Effector CD4-positive, alpha-beta T cell (primary cell): ENCODE results near the gene KIZ.
"Not testable (repeated sequence)": the region's sequence is repeated elsewhere in the genome, so short reads cannot be mapped to it uniquely, and the experiment has no call there.

Experiments
- DNase-seq: peaks from one replicate; pipeline ENCODE4 v3.0.0-alpha.2; 2020

The KIZ gene

DNA sequence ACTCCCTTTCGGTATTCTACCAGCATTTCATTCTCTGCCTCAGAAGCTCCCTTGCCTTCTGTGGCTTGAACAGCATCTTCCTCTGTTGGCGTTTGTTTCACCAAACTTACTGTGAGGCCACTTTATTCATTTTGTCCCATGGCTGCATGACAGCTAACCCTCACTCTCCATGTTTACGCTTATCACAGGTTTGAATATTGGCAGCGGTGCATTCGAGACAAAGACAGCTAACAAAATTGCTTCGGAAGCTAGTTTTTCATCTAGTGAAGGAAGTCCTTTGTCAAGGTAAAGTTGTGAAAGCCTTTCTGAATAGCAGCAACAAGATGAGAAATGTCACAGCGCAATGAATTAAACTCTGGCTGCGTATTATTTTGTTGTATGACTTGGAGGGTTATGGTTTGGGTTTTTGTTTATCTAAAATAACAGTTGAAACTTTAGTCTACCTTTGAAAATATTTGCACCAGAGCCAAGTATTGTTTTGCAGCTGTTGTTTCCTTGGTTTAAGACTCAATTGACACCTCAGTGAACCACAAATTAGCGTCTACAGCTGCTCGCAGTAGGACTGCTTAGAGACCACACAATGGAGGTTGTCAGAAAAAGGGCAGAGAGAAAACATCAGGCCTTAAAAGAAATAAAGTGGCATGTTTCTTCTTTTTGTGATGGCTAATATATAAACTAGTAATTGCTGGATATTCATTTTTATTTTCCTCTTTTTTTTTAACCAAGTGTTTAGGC, 106.8 kb downstream of the KIZ start:
- DNase-seq, result no peak

DNA sequence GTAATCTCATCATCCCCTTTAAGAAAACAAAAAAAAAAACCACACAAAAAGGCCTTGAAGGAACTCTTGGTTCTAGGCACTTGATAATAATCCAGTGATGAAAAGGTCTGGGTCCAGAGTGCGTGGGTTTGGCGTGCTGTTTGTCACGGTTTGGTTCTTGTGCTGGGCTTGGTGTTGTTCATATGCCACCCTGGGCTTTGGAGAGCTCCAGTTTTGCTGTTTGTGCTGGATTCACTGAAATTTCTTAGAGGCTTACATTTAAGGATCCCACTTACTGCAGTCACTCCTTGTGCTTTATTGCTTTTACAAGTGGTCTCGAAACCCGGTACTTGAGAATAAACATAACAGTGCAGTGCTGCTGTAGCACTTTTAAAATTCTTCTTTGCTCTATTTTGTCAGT, 108.4 kb downstream of the KIZ start:
- DNase-seq, result no peak

DNA sequence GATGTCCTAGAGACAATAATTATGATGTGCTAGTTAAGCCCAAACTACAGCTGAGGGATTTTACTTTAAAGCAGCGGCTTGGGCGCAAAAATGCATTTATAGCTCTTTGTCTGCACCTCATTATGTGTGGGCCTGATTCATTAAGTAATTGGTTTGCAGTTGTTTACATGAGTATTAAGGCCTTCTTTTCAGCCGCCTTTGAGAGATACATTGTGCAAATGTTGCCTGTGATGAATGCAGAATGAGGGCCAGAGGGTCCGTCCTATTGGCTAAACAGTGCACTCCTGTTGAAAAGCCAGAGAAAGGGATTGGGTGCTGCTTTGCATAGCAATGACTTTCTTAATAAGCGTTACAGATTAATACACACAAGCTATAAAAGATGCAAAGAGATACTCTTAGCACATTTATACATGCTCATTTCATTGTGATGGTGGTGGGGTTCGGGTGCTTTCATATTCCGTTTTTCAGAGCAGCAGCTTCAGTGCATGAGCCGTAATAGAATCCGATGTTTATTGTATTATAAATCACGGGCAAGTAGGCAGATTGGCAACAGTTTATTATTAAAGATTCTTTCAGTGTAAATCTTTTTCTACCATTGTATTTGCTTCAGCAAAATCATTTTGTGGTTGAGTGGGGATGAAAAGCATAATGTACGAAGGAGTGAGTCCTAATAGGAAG, 109.1 kb downstream of the KIZ start:
- DNase-seq, result no peak

DNA sequence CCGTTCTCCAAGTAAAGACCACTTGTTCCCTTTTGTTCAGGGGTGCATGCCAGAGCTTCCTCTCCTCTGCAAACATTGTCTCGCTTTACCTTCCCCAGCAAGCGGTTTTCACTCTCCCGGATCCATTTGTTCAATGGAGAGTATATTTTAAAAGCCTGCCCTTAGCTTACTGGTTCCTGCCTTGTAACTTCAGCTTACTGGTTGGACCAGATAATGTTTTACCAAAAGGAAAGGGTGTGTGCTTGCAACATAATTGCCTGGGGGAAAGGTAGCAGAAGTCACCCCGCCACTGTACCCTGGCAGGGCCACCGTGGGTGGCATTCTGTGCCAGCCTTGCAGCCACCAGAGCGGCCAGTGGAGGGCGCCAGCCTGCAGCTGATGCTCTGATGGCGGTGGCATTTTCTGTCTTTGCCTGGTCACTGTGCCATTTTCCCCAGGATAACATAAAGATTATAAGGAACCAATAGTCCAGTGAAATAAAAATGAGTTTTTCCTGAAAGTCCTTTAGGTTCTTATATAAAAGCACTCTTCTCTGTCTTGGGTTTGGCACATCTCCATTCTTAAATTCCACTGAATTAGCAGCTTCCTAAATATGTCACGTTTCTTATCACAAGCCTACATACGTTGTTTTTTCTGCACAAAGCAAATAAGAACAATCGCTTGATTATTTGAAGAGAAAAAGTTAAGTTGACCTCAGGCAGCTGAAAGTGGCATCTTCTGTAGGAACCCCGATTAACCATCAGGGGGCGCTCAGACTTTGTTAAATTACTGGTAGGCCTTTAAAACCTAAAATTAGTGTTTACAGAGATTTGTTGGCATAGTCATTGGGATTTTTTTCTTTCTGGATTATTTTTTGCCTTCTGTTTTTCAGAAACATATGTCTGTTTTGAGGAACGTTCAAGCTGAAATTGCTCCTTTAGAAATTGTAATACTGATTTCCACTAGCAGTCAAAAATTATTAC, 109.9 kb downstream of the KIZ start:
- peak; percentile 57 for DNase-seq

DNA sequence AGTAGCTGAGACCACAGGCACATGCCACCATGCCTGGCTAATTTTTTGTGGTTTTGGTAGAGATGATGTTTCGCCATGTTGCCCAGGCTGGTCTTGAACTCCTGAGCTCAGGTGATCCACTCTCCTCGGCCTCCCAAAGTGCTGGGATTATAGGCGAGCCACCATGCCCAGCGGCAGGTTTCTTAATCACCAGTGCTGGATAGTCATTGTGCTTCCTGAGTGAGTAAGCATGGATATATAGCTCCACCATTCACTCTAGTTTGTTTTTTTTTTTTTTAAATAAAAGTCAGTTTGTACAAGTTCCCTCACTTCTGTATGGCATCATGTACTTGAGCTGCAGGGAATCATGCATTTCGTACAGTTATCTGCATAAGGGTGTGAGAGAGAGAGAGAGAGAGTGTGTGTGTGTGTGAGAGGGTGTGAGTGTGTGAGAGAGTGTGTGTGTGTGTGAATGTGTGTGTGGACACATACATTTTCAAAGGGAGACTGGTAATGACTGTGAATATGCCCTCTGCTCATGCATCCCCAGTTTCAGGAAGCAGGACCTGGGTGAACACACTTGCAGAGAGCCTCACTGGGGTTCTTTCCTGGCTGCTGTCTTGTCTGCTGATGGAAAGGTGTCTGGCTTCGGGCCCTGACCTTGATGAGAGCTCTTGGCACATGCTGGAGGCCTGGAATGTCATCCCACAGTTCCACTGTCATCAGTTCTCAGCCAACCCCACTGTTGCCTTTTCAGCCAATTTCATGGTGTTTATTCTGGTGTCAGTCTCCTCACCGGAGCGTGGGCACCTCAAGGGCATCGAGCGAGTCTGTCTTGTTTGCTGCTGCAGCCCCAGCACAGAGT, 112.3 kb downstream of the KIZ start:
- DNase-seq, result no peak

DNA sequence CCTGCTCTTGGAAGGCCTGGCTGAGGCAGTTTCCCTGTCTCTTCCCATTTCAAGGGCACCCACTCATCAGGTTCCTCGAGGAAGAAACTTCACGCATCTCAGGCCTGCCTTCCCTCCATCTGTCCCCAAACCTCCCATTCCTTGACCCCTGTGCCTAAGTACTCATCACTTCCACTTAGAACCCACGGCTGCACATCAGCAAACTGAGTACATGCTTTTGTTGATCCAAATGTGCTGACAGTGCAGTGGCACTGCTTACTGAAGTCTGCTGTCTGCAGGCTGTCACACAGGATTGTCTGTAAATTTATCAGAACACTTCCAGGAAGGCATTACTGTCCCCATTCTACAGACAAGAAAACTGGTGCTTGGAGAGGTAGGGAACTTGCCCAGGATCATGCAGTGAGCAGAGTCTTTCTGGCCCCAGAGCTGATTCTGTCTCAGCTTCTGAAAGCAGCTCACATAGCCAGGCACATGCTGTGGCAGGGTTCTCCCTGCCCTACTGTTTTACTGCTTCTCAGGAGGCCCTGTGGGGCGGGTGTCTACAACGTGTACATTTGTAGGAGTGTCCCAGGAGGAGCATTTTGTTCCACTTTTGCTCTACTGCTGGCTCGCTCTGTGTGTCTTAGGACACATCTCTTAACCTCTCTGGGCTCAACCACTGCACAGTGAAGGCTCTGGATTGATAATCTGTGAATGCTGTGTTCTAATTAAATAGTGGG, 113.1 kb downstream of the KIZ start:
- no peak for DNase-seq

DNA sequence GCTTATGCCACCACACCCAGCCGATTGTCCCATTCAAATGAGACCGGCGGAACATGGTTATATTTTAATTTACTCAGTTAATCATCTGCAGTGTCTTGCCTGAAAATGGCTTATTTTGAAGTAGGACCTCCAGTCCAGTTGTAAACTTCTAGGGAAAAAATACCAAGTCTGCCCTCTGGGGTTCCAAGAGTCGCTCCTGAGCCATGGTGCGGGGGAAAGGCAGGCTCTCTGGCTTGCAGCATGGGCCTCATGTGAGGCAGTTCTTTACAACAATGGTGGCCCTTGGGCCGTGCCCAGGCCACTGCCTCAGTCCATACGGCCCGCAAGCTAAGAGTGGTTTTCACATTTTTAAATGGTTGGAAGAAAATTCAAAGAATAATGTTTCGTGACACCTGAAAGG, 114.5 kb downstream of the KIZ start:
- DNase-seq, result no peak

DNA sequence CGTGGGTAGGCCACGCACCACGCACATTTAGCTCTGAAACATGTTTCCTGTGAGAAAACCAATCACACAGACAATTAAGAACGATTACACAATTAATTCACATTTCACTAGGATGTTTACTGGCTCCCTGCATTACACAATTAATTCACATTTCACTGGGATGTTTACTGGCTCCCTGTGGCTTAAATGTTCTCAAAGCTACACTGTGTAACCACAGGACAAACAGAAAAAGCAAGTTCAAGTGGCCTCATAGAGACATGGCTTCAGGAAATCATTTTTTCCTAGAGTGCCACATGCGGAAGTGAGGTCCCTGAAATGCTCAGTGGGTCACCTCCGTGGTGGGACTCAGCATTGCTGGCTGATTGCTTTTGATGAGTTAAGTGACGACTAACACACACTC, 115.5 kb downstream of the KIZ start:
- DNase-seq, result no peak

DNA sequence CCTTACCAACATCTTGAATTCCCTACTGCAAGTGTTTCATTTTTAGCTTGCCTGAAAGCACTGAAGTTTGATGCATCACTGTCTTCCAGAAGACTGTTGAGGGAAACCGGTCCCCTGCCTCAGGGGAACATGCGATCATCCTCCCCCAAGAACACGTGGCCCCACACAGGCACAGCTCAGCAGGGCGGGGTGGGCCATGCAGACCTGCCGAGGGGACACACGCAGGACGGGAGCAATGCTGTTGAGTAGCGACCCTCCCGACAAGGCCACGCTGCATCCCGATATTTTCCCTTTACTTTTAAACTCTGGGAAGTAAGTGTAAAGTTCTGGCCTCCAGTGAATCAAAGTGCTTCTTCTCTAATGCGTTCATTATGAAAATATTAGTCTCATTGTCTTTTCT, 117.9 kb downstream of the KIZ start:
- no peak for DNase-seq

DNA sequence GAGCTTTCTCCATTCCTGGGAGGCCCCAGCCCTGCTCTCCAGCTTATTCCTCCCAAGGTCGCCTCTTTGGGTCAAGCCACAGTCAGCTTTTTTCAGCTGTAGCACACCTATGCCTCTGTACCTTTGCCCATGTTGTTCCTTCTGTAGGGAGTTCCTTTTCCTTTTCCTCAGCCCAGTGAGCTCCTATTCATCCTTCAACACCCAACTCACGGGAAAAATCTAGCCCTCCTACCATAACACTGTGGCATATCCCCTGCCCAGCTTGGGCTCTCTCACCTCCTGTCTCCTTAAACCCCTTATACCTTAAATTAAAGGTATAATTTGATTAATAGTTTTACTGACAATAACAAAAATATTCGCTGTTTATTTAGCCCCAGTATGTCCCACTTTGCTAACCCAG, 118.9 kb downstream of the KIZ start:
- DNase-seq, result no peak

DNA sequence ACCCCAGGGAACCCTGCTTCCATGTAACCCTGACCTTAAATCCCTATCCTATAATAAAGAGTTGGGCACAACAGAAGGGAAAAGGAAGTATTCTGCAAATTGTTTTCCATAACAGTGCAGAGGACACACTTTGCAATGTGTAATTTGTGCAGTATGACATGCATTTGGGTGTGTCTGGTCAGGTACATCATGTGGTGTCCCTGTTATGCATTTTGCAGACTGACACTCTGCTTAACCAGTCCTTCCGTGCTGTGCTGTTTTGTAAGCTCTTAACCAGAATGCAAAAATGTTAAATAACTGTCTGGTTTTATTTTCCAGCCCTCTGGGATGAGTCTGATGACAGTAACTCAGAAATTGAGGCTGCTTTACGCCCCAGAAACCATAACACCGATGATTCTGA, 120.3 kb downstream of the KIZ start:
- DNase-seq, result no peak

DNA sequence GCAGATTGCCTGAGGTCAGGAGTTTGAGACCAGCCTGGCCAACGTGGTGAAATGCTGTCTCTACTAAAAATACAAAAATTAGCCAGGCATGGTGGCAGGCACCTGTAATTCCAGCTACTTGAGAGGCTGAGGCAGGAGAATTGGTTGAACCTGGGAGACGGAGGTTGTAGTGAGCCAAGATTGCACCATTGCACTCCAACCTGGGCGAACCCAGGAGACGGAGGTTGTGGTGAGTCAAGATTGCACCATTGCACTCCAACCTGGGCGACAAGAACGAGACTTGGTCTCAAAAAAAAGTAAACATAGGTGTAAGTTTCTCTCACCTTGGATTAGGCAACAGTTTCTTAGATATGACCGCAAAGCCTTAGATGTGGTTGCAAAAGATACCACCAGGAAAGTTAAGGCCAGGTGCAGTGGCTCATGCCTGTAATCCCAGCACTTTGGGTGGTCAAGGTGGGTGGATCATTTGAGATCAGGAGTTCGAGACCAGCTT, 121.8 kb downstream of the KIZ start:
- DNase-seq, result not testable (repeated sequence)

DNA sequence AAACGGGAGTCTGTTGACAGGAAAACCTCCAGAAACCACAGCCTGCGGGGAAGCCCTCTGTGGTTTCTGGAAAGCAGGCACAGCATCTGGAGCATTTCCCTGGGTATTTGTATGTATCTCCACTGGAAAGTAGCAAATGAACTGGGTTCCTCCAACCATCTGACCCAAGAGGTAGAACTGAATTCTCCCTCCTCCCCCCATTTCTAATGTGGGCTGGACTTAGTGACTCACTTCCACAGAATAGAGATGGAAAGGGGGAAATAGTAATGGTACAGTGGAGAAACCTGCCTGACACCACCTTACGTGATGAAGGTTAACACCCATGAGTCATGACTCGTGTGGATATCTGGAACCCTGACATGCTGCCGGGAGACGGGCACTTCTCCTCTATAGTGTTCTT, 125.4 kb downstream of the KIZ start:
- DNase-seq, result no peak

DNA sequence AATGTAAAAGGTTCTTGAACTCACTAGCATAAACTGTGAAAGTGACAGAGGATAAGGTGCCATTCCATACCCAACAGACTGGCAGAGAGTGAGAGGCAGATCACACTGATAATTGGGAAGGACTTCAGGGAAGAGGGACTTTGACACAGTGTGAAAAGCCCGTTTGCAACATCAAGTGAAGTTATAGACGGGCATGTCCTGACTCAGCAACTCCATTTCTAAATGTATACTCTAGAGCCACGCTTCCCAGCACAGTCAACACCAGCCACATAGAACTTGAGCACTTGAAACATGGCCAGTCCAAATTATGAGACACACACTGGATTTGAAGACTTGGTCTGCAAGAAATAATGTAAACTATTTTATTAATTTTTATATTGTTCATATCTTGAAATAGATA, 131.3 kb downstream of the KIZ start:
- no peak for DNase-seq

DNA sequence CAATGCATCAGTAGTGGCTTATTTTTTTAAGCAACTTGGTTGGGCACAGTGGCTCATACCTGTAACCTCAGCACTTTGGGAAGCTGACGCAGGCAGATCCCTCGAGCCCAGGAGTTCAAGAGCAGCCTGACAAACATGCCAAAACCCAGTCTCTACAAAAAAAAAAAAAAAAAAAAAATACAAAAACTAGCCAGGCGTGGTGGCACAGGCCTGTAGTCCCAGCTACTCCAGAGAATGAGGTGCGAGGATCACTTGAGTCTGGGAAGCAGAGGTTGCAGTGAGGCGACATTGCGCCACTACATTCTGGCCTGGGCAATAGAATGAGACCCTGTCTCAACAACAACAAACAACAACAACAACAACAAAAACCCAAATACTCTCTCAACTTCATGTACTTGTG, 132.5 kb downstream of the KIZ start:
- DNase-seq, result no peak

DNA sequence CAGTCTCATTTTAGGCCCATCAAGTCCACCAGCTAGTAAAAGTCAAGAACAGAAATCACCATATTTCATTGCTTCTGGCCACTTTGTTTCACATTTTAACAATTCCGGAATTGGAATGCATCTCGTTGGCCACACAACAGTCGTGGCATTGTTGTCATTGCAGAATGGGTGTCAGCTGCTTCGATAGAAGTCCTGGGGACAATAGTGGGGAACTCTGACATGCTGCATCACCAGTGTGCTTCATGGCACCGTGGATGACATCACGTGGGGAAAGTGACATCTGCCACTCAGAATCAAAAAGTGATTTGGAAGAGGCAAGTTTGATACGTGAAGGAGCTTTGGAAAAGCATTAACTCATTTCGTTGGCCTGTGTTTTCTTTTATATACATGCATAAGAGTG, 133.5 kb downstream of the KIZ start:
- no peak for DNase-seq

DNA sequence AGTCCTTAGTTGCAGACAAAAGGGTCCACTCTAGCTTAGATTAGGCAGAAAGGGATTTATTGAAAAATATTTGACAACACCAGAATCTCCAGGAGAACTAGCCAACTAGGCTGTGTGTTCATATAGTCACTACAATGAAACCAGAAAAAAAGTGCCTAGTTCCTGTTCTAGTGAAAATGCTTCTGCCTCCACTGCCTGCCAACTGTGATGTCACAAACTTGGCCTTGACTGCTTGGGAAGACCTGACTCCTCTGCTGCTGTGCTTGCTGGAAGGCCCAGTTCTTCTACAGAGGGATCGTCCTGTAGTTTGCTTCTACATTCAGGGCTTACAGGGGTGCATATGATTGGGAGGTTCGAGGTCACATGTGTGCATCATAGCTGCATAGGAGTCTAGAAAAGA, 136.9 kb downstream of the KIZ start:
- no peak for DNase-seq

DNA sequence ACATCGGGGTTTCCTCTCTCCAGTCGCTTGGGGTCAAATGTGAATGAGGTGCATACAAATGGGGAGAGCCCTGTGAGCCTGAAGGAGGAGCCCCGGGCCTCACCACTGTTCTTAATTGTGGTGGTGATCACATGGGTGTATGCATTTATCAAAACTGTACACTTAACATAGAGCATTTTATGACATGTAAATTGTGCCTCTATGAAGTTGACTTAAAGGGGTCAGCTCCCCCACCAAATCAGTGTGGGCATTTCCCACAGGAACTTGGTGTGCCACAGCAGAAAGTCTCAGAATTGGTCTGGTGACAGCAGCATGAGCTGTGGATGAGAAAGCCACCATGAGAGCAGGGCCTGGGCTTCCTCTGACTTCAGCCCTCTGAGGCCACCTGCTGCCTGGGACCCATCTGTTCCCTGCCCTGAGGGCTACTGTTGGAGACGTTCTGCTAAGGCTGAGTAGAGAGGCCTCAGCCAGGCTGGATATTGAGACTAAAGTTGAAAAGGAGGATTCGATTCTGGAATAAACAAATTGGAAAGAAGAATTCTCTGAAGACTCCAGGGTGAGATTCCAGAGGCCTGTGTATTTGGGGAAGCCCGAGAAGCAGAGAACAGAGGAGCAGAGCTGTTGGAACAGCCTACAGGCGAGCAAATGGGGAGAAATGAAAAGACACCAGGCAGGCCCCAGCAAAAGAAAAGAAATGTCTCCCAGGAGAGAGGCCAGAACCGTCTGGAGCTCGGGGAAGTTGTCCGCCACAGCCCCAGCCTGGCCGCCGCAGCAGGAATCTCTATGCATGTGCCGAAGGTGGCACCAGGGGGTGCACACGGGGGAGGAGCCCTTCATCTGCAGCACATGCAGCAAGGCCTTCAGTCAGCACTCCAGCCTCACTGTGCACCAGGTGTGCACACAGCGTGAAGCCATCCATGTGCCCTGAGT, 139.6 kb downstream of the KIZ start:
- no peak for DNase-seq

DNA sequence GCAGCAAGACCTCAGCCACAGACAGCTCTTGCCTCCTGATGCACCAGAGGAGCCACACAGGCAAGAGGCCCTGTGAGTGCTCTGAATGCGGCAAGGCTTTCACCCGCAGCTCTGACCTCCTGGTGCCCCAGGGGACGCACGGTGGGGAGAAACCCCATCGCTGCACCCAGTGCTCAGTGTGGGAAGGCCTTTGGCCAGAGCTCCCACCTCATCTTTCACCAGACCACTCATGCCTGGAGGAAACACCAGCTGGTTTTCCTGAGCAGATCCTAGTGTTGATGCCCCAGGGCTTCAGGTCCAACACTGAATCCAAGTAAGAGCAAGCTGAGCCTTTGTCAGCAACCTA, 140.3 kb downstream of the KIZ start:
- DNase-seq, result no peak

DNA sequence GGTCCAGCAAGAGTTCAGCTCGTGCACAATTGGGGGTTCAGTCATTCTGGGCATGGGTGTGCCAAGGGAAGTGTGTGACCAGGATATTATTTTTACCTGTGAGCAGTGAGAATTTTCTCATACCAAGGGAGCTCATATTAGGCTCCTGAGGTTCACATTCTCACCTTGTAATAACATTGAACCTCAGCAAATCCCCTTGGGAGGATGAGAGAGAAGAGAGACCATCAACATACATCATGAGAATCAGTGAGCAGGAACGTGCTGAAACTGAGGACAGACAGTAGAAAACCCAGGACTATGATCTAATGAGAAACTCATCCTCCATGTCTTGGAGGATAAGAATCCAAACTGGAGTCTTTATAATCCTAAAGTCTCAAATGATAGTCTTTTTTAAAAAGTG, 143.9 kb downstream of the KIZ start:
- DNase-seq, result no peak

DNA sequence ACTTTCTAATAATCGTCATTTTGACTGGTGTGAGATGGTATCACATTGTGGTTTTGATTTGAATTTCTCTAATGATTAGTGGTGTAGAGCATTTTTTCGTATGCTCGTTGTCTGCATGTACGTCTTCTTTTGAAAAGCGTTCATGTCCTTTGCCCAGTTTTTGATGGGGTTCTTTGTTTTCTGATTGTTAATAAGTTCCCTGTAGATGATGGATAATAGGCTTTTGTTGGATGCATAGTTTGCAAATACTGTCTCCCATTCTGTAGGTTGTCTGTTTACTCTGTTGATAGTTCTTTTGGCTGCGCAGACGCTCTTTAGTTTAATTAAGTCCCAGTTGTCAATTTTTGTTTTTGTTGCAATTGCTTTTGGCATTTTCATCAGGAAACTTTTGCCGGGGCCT, 144.9 kb downstream of the KIZ start:
- no peak for DNase-seq
